ENCODE measurements around the gene TENT4B. TPM values are rescaled to one million over a fixed set of nuclear protein-coding genes. Genes with fewer than 3 reads are reported as not detected.
"Not testable (repeated sequence)": the region's sequence is repeated elsewhere in the genome, so short reads cannot be mapped to it uniquely, and the experiment has no call there.

The TENT4B gene
- total RNA-seq, 1 donor = 3.5 TPM

DNA sequence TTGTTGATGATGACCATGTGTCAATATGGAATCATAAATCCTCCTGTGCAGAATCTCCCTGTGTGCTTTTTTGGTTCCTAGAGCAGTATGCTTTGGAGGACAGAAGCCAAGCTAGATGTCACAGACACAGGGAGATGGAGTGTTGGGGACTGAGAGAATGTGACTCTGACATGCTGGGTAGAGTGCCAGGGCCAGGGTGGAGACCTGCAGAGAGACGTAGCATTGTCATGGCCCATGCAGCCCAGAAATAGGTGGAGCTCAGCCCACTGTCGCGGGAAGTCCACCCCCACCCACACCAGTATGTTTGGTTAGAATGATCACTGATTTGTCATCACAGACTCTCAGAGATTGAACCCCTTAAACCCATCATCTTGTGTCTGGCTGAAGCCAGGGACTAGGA, 74.0 kb downstream of the TENT4B start:
- DNase-seq (ENCODE audit: low read depth in 2 of 3, low spot score in 2 of 3) = no peak

GRCh38 chr16:50227665-50228064, 74.6 kb downstream of the TENT4B start:
- no peak for DNase-seq (ENCODE audit: low read depth in 2 of 3, low spot score in 2 of 3)

DNA sequence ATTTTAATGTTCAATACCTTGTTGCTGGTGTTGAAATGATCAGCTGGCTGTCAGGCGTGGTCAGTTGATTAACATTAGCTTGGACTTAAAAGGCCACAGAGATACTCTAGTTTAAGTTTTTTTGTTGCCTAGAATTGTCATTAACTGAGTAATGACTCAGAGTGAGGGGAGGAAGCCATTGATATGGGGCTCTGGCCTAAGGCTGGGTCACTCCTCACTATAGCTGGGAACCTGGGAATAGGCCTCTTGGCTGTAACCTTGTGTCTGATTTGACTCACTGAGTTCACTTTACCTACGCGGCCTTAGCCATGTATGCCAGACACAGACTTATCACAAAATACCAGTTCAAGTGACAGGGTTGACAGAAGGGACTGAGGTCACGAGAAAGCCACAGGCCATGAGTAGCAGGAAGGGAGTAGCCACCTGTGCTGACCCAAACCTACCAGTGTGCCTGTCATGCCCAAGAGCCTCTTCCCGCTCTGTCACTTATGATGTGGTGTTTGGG, 75.3 kb downstream of the TENT4B start:
- DNase-seq (ENCODE audit: low read depth in 2 of 3, low spot score in 2 of 3) = no peak

GRCh38 chr16:50229149-50229726, 76.1 kb downstream of the TENT4B start:
- no peak for DNase-seq (ENCODE audit: low read depth in 2 of 3, low spot score in 2 of 3)

DNA sequence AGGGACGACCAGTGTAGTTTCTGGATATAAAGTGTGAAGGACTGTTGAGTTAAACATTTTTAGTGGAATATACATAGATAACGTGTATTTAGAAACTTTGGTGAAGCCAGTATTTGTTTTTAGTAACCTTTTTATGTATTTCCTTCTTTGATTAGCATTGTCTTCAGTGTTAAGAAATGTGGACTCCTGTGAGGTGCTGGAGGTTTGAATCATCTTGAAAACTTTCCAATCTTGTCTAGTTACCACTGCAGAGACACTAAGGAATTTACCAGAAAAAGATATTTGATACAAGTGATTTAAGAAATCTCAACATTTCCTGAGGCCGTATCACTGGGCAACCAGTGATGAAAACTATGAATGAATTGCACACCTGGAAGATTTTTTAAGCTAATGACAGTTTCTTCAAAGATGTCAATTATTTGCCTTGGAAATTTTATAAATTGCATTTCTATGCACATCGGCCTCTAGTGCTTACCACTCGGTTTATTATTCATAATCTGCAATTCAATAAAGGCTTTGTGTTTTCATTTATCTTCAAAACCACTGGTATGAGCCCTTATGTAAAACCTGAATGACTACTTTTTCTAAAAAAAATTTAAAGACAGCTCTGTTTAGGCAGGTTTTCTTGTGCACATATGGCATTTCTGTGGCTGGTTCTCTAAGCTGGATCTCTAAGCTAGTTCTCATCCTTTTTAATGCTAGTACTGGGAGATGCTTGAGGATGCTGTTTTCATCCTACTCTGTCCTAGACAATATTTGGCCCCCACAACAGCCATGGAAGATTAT, 81.9 kb downstream of the TENT4B start:
- DNase-seq (ENCODE audit: low read depth in 2 of 3, low spot score in 2 of 3) = no peak

DNA sequence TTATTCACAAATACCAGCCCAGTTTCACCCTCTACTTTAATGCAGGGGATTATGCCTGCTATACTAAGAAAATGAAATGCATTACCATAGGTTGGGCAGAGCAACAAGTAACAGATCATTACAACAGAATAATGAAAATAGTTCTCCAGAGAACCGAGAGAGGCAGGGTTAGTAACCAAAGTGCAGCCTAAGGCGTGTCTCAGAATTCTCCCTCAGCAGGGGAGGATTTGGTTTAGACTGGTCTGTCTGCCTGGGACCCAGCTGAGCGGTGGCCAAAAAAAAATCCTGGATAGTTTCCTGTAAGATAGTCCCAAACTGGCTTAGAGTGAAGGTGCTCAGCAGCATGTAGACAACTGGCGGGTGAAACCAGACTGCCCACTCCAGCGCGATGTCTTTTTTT, 82.5 kb downstream of the TENT4B start:
- DNase-seq (ENCODE audit: low read depth in 2 of 3, low spot score in 2 of 3) = no peak

DNA sequence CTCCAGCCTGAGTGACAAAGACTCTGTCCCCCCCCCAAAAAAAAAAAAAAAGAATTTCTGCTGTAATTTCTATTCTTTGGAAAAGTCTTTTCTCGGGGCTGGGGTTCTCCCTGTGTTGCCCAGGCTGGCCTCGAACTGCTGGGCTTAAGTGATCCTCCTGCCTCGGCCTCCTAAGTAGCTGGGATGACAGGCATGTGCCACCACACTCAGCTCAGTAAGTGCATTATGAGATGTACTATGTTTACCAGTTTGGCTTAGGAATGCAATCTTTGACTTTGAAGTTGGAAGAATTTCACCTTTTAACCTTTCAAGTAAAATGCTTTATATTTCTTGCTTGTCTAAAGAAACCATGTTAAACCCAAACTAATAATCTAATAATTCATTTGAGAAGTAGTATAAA, 85.2 kb downstream of the TENT4B start:
- DNase-seq (ENCODE audit: low read depth in 2 of 3, low spot score in 2 of 3) = no peak

DNA sequence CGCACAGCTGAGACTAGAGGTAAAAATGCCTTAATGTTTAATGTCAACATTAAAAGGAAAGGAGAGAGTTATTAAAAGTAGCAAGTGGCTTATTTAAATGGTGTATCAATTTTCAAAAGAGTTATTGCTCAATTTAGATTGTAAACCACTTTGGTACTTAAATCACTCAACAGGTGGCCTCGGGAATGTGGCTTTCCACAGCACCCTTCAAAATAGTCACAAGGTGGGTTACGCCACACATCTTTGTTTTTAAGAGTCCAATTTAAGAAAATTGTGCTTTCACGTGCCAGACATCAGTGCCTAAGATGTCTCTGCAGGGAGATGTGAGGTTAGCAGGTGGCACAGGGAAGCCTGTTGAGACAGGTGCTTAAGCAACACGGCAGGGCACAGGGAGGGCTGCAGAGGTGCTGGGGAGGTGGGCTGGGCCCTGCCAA, 85.8 kb downstream of the TENT4B start:
- no peak for DNase-seq (ENCODE audit: low read depth in 2 of 3, low spot score in 2 of 3)

DNA sequence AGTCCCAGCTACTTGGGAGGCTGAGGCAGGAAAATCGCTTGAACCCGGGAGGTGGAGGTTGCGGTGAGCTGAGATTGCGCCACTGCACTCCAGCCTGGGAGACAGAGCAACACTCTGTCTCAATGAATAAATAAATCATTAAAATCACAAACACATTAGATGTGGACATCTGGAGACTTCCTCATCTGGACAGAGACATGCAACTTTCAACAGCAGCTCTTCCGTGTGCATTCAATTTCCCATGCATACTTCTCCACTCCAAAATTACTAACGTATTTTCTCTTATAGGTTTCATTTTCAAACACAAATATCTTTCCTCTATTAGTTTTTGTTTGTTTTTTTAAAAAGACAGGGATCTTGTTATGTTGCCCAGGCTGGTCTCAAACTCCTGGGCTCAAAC, 89.9 kb downstream of the TENT4B start:
- DNase-seq (ENCODE audit: low read depth in 2 of 3, low spot score in 2 of 3) = not testable (repeated sequence)

DNA sequence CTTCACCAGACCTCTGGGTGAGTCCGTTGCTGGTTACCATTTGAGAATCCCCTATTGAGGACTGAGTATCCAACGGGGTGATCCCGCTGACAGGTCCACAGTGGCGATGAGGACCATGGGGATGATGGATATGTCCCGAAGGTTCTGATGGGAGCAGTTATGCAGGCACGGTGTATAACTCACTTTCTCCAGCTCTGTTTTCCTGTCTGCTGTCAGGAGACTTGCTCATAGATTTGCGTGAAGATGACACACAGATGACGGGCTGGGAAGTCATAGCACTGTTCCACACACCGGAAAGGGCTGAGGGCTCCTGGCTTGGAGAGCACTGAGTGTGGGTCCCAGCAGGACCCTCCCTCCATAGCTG, 91.0 kb downstream of the TENT4B start:
- DNase-seq (ENCODE audit: low read depth in 2 of 3, low spot score in 2 of 3) = no peak

- no peak for DNase-seq (ENCODE audit: low read depth in 2 of 3, low spot score in 2 of 3)
Measured at GRCh38 chr16:50244504-50245416, 91.7 kb downstream of the TENT4B start.

- DNase-seq (ENCODE audit: low read depth in 2 of 3, low spot score in 2 of 3) = peak in 2 of 3 donors; percentile 42 to 45
Measured at GRCh38 chr16:50245417-50246298, 92.6 kb downstream of the TENT4B start.

GRCh38 chr16:50246299-50247122, 93.4 kb downstream of the TENT4B start:
- peak in 2 of 3 donors; percentile 36 to 51 for DNase-seq (ENCODE audit: low read depth in 2 of 3, low spot score in 2 of 3)

GRCh38 chr16:50247123-50247905, 94.2 kb downstream of the TENT4B start:
- no peak for DNase-seq (ENCODE audit: low read depth in 2 of 3, low spot score in 2 of 3)

DNA sequence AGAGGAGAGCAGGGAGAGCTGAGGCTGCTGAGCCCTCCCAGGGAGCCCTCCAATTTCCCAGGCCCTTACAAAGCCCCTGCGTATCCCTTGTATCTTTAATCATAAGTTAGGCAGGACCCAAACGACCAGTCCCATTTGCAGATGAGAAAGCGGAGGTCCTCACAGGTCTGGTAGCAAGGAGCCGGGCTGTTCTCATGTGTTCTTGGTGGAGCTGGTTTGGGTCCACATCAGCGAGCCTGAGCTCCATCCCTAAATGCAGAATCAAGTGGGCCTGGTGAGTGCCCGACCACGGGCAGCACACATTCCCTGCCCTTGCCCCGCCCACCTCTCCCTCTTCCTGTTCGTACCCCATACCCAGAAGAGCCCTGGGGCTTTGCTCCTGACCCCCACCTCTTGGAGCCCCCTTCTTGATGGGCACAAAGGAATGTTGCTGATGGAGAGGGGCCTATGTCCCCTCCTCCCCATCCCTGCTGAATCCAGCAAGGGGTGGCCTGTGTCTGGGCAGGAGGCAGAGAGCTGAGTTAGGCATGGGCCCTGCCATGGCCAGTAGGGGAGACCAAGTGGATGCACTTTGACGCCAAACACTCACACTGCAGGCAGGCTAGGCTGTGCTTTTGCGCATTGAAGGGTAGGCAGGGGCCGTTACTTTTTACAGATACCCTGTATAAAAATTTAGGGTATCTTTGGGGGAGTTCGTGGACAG, 95.0 kb downstream of the TENT4B start:
- no peak for DNase-seq (ENCODE audit: low read depth in 2 of 3, low spot score in 2 of 3)

- no peak for DNase-seq (ENCODE audit: low read depth in 2 of 3, low spot score in 2 of 3)
Measured at GRCh38 chr16:50248845-50249244, 95.7 kb downstream of the TENT4B start.

GRCh38 chr16:50251375-50252081, 98.4 kb downstream of the TENT4B start:
- no peak for DNase-seq (ENCODE audit: low read depth in 2 of 3, low spot score in 2 of 3)
